Measurements from ENCODE around the gene SFT2D1. TPM values are rescaled to one million over a fixed set of nuclear protein-coding genes. Genes with fewer than 3 reads are reported as not detected.

SFT2D1 gene
- total RNA-seq = 30.0 and 31.1 TPM in 2 replicates

GRCh38 chr6:166342349-166343149 is at the start of gene SFT2D1:
SFT2D1 (minus strand) TSS chr6:166342545; CDS start chr6:166342481, 64 bp downstream.

GRCh38 chr6:166382933-166383801 is 40.8 kb upstream of the SFT2D1 start, which contains the start of gene MPC1:
MPC1 (minus strand) TSS chr6:166382940; CDS start chr6:166382876, 64 bp downstream.

GRCh38 chr6:166308033-166308768 is 34.1 kb downstream of the SFT2D1 start, which contains the start of gene PRR18:
PRR18 (minus strand) TSS chr6:166308392; CDS start chr6:166308142, 250 bp downstream.

Other genes starting within 250 kb of the SFT2D1 start
- not detected in 2 replicates for gene TBXT, start 174.7 kb downstream of the SFT2D1 start, total RNA-seq
- gene PRR18, start 34.2 kb downstream of the SFT2D1 start, total RNA-seq = not detected in 2 replicates
- 18.2 and 20.0 TPM in 2 replicates for gene MPC1, start 40.4 kb upstream of the SFT2D1 start, total RNA-seq
- 0.72 and 3.1 TPM in 2 replicates for gene RAMACL, start 244.1 kb upstream of the SFT2D1 start, total RNA-seq